GM19193 (cell line): ENCODE results near the gene S100A5.
A peak's percentile ranks its signal among the peaks of the same experiment; 100 is the strongest.

ENCODE experiments used
- POLR2A ChIP-seq: IDR thresholded peaks from 4 replicates; pipeline ENCODE4 v1.6.1; 2011; ENCODE audit not compliant: insufficient read depth, insufficient read length; ENCODE audit errors: extremely low read depth

Gene S100A5

GRCh38 chr1:153539395-153540093 lies 1.2 kb downstream of the S100A5 start:
- no peak for TF ChIP-seq POLR2A

GRCh38 chr1:153538315-153538821 lies 2.4 kb downstream of the S100A5 start:
- TF ChIP-seq POLR2A: no peak

DNA sequence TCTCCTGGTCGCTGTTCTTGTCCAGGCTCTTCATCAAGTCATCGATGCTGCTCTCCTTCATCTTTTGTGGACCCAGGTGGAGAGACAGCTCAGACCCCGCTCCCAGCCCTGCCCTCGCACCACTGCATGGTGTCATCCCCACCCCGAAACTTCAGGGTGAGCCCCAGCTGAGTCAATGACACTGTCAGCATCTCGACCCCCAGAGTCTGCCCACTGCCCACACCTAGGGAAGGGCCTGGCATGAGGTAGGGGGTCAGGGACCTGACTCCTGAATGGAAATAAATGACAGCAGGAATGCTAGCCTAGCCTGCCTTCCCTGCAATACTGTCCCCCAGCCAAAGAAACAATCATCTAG lies 3.4 kb downstream of the S100A5 start:
- TF ChIP-seq POLR2A: no peak

DNA sequence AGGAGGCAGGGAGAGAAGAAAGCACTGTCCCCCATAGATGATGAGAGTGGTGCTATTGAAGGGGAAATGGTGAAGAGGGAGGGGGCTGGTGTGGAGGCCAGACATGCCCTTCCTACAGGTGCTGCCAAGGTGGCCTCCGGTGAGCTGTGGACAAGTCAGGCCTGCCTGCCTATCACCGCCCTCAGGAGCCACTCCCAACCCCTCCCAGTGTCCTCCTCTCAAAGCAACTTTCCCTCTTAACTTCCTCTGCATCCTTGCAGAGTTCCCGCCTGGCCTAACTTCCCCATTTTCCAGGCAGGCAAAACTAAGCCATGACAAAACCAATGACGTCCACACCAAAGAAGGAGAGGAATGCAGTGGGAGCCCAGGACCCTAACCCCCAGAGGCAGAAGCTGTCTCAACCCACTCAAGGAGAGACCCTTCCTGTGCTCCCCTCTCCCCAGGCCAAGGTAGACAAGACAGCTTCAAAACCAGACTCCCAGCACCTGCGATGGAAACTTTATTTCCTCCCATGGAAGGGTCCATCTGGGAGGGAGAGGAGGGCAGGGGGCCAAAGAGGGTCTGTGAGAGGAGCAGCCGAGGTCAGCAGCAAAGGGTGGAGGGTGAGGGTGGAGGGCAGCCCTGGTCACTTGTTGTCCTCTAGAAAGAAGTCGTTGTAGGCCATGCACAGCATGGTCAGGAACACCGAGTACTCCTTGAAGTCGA lies 3.9 kb downstream of the S100A5 start:
- TF ChIP-seq POLR2A: no peak

DNA sequence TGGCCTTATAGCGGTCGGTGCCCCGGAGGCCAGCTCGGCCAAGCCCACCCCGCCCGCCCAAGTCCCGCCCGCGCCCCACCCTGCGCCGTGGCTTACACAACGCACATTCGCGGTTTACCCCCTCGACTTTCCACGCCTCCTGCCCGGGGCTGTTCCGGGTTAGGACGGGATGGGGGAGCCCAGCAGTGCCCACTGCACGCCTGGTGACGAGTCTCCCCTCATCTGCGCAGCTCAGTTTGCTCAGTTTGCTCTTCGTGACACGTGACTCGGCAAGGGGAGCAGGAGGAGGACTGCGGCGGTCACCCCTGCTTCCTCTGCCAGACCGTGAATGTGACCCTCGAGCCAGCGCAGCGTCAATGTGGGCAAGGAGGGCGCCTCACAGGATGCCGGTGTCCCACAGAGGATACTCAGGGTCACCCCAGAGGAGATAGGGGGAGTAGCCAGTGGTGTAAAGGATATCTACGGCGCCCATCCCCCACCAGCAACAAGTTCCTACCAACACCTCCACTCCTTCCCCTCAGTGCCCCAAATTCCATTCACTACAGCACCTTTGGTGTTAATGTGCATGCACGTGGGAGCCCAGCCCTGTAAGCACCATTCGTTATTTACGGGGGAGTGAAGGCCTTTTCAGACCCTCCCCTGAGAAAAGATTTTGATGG lies 4.6 kb downstream of the S100A5 start:
- TF ChIP-seq POLR2A: peak; percentile 58

DNA sequence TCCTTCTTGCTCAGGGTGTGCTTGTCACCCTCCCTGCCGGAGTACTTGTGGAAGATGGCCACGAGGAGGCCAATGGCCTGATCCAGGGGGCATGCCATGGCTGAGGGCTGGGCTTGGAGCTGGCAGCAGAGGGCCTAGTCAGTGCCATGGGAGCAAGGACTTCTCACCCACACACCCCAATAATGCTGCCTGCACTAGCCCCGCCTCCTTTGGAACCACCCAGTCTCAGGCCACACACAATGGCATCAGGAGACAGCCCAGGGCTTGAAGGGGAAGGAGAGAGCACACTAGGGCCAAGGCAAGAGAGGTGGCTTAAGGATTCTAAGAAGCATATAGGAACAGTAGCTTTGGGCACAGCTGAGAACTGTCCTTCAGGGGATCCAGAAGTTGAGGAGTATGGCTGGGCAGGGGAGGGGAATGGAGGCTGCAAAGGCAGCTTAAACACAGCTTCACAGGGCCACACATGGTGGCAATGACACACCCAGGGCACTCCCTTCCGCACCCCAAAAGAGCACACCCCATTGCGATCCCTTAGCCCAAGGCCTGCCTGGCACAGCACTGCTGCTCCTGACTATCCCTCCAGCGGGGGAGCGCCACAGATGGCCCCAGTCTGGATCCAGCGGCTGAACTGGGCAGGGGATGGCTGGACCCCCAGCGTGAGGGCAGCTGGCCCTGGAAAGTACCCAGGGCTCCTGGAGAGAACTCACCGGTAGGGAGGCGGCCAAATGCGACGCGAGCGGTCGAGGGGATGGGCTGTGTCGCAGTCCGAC lies 5.3 kb downstream of the S100A5 start, which contains the start of gene S100A6:
Gene S100A6, minus strand, starts transcription at position 750 of the 770 bp plus-strand sequence. Its CDS starts 652 bp downstream, at position 98.
- peak; percentile 25 for TF ChIP-seq POLR2A

GRCh38 chr1:153534925-153535241 lies 5.9 kb downstream of the S100A5 start:
- no peak for TF ChIP-seq POLR2A

- TF ChIP-seq POLR2A: no peak
Observed at GRCh38 chr1:153534226-153534924, 6.4 kb downstream of the S100A5 start.

DNA sequence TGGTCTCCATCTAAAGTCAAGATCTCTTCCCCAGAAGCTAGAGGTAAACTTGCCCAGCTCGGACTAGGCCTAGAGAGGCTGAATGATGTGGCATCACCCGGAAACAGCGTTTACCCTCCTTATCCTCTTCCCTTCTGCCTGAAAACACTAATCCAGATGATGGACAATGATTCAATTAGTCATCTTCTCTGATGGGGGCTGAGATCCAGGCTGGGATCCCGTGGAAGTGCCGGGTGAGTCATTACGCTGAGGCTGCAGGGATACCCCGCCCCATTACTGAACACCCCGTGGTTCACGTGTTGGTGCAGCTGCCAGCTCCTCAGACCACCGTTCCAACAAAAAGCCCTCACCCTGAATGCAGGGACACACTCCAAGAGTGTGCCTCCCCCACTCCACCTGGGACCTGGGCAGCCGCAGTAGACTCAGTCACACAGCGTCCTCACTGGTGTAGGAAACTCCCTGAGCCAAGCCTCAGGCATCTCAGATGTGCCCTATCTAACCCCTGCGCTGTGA lies 7.0 kb downstream of the S100A5 start:
- TF ChIP-seq POLR2A: no peak

- no peak for TF ChIP-seq POLR2A
Observed at GRCh38 chr1:153532769-153533599, 7.8 kb downstream of the S100A5 start.

GRCh38 chr1:153532181-153532580 lies 8.6 kb downstream of the S100A5 start:
- no peak for TF ChIP-seq POLR2A

DNA sequence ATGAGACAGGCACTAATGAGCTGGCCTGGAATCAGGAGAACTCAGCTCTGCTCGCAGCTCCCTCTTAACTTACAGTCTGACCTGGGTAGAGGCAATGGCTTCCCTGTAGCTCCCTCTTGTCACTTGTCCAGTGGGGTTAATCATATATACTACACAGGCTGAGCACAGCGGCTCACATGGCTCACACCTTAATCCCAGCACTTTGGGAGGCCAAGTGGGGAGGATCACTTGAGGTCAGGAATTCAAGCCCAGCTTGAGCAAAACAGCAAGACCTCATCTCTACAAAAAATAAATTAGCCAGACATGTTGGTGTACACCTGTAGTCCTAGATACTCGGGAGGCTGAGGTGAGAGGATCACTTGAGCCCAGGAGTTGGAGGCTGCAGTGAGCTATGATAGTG lies 9.1 kb downstream of the S100A5 start:
- no peak for TF ChIP-seq POLR2A

GRCh38 chr1:153527683-153528040 lies 13.1 kb downstream of the S100A5 start:
- TF ChIP-seq POLR2A: no peak
